ENCODE results near the gene NANOG.
"Not testable (repeated sequence)": the region's sequence is repeated elsewhere in the genome, so short reads cannot be mapped to it uniquely, and the experiment has no call there.

NANOG gene

GRCh38 chr12:7788884-7789528 is at the start of gene NANOG:
Gene NANOG, plus strand, starts transcription at chr12:7789402. Its CDS starts 213 bp downstream, at chr12:7789615.
- not testable (repeated sequence) for DNase-seq

GRCh38 chr12:7747246-7747645 is 42.0 kb upstream of the NANOG start, which contains the start of gene CLEC4C:
Gene CLEC4C, minus strand, starts transcription at chr12:7747375. Its CDS starts 27 bp downstream, at chr12:7747348.
- DNase-seq, result no peak

- DNase-seq, result no peak
Measured at GRCh38 chr12:7748852-7749251, 40.4 kb upstream of the NANOG start.

GRCh38 chr12:7749442-7749841 is 39.8 kb upstream of the NANOG start:
- DNase-seq, result no peak

GRCh38 chr12:7750350-7750749 is 38.9 kb upstream of the NANOG start:
- no peak for DNase-seq

GRCh38 chr12:7751394-7751793 is 37.8 kb upstream of the NANOG start:
- DNase-seq, result no peak

GRCh38 chr12:7751941-7752922 is 37.0 kb upstream of the NANOG start:
- not testable (repeated sequence) for DNase-seq

- DNase-seq, result not testable (repeated sequence)
Measured at GRCh38 chr12:7755668-7756067, 33.5 kb upstream of the NANOG start.

- DNase-seq, result no peak
Measured at GRCh38 chr12:7756993-7757392, 32.2 kb upstream of the NANOG start.

GRCh38 chr12:7758766-7759140 is 30.4 kb upstream of the NANOG start:
- DNase-seq, result no peak

GRCh38 chr12:7769999-7770398 is 19.2 kb upstream of the NANOG start:
- DNase-seq, result no peak

- no peak for DNase-seq
Measured at GRCh38 chr12:7781274-7781673, 7.9 kb upstream of the NANOG start.

GRCh38 chr12:7782055-7782454 is 7.1 kb upstream of the NANOG start:
- no peak for DNase-seq

GRCh38 chr12:7783433-7783832 is 5.8 kb upstream of the NANOG start:
- DNase-seq, result not testable (repeated sequence)

GRCh38 chr12:7784701-7785100 is 4.5 kb upstream of the NANOG start:
- DNase-seq, result no peak

- no peak for DNase-seq
Measured at GRCh38 chr12:7787574-7788293, 1.5 kb upstream of the NANOG start.

- no peak for DNase-seq
Measured at GRCh38 chr12:7788294-7788660, 925 bp upstream of the NANOG start.

GRCh38 chr12:7793211-7793610 is 4.0 kb downstream of the NANOG start:
- DNase-seq, result no peak

GRCh38 chr12:7797269-7797668 is 8.1 kb downstream of the NANOG start:
- DNase-seq, result not testable (repeated sequence)

- DNase-seq, result no peak
Measured at GRCh38 chr12:7797698-7798398, 8.6 kb downstream of the NANOG start.

- not testable (repeated sequence) for DNase-seq
Measured at GRCh38 chr12:7798750-7799308, 9.6 kb downstream of the NANOG start.

- no peak for DNase-seq
Measured at GRCh38 chr12:7801460-7801859, 12.3 kb downstream of the NANOG start.

Data from SIG-M5 (cell line).